HG02885 (cell line): ENCODE data around the gene CIAO2B.

Experiments used
- ATAC-seq: cut with Tn5 transposase; IDR thresholded peaks from one replicate; pipeline ENCODE4 v1.9.1; 2021; ENCODE audit warnings: mild to moderate bottlenecking; ENCODE audit not compliant: unreplicated experiment, poor library complexity

The CIAO2B gene

DNA sequence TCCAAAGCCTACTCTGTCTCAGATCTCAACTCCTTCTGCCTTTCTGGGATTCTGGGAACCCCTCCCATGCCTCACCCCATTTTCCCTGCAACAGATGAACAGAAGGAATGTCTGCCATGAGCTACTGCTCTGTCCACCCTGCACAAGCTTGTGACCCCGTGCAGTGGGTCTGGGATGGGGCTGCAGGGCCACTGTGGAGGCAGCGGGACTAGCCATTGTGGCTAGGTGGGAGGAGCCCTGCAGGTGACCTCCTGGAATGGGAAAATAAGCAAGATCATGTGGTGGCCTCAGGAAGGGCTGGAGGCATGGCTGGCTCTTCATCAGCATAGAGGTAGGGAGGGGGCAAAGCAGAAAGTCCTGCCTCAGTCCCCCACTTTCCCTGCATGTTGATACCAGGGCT is 40.1 kb downstream of the CIAO2B start:
- no peak for ATAC-seq

DNA sequence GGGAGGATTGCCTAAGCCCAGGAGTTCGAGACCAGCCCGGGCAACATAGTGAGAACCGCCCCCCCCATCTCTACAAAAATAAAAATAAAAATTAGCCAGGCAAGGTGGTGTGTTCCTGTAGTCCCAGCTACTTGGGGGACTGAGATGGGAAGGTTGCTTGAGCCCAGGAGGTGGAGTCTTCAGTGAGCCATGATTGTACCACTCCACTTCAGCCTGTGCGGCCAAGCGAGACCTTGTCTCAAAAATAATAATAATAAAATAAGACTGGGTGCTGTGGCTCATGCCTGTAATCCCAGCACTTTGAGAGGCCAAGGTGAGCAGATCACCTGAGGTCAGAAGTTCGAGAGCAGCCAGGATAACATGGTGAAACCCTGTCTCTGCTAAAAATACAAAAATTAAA is 42.4 kb downstream of the CIAO2B start:
- no peak for ATAC-seq

DNA sequence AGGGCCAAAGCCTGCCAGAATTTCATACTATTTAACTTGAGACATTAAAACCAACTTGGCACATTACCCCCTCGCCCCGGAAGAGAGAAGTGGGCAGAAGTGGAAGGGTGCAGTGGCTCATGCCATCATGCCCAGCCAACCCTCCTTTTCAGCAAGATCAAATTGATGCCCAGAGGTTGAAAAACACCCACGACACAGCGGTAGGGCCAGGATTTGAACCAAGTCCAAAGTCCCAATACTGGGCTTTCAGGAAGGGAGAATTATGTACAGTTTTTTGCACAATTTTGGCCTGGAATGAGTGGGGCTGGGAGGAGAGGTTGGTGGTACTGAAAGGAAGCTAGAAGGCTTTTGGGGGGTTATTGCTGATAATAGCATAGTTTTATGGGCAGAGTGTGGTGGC is 42.8 kb downstream of the CIAO2B start:
- no peak for ATAC-seq

DNA sequence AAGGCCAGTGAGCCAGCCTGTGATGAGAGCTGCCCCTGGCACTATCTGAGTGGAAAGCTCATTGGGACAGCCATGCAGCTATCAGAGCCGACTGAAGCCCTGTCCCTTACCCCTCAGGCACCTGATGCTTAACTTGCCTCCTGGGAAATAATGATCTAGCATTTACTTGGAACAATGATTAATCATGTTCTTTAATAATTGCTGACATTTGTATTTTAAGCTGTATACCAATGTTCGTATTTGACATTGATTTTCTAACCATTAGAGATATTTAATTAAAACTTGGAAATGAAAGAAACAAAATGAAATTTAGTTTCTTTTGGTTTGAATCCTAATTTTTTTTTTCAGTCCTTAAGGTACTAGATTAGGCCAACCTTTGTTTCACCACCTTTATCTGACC is 43.4 kb downstream of the CIAO2B start:
- ATAC-seq, result no peak

DNA sequence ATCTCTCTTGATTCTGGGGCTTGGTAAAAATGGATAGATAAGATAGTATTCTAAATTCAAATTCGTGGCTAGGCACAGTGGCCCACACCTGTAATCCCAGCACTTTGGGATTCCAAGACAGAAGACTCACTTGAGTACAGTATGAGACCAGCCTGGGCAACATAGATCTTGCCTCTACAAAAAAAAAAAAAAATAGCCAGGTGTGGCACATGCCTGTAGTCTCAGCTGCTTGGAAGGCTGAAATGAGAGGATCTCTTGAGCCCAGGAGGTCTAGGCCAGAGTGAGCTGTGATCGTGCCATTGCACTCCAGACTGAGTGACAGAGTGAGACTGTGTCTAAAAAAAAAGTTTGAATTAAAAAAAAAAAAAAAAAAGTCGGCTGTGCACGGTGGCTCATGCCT is 44.6 kb downstream of the CIAO2B start:
- ATAC-seq, result no peak

DNA sequence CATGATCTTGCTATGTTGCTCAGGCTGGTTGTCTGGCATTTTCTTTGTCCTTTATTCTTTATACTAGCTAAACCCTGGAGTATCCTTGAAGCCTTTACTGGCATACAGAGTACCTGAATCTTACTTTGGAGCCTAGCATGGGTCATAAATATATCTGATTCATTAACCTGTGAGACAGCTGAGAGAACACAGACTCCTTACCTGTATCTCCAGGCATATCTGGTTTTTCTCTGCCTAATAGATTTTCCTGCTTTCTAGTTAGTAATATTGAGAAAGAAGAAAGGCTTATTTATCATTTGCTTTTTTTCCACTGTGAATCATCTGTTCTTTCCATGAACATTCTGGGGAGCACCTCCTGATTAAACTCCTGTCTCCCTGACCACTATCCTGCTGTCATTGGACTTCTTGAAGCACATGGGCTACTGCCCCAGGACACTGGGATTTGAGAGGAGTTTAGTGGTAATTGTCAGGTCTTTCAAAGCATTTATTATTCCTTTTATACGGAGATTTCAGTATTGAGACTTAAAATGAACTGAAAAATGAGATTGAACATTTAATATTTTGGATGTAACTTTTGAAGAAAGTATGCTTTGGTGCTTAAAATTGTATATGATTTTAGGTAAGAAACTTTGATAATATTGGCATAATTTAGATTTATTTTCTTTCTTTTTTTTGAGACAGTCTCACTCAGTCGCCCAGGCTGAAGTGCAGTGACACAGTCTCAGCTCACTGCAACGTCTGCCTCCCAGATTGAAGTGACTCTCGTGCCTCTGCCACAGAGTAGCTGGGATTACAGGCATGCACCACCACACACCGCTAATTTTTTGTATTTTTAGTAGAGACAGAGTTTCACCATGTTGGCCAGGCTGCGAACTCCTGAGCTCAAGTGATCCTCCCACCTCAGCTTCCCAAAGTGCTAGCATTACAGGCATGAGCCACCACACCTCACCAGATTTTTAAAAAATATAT is 45.3 kb downstream of the CIAO2B start:
- ATAC-seq, result no peak

DNA sequence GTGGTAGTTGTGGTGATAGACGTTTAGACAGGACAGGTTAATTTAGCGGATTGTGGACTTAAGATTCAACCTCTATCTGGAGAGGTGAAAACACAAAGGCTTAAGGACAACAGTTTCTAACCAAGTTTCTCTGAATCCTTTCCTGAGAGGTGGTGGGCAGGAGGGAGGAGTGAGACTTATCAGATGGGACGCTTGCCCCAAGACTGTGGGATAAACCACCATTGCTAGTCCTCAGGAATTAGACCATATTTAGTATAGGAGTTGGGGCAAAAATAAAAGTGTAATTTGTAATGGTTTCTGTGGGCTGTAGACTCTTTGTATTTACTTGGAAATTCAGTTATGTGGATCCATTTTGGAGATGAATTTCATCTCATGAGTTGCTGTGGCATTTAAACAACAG is 47.3 kb downstream of the CIAO2B start:
- no peak for ATAC-seq

DNA sequence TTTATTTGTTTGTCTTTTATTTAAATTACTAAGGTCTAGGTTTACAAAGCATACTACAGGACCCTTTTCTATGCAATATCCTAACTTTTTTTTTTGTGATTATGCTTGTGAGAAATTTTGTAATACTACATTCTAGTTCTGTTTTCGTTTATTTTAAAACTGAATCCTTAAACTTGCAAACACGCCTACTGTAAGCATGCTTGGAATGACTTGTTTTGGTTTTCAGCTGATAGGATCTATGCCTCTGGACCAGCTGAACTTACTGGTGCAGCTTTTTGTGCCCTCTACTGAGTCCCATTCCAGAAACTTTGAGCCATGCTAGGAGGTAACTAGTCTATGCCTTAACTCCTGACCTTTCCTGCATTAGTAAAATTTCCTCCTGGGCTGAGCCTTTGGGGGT is 47.9 kb downstream of the CIAO2B start:
- no peak for ATAC-seq

DNA sequence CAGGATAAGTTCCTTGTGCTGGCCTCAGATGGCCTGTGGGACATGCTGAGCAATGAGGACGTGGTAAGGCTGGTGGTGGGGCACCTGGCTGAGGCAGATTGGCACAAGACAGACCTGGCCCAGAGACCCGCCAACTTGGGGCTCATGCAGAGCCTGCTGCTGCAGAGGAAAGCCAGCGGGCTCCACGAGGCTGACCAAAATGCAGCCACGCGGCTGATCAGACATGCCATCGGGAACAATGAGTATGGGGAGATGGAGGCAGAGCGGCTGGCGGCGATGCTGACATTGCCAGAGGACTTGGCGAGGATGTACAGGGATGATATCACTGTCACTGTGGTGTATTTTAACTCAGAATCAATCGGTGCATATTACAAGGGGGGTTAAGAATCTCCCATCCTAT is 48.7 kb downstream of the CIAO2B start:
- ATAC-seq, result no peak

DNA sequence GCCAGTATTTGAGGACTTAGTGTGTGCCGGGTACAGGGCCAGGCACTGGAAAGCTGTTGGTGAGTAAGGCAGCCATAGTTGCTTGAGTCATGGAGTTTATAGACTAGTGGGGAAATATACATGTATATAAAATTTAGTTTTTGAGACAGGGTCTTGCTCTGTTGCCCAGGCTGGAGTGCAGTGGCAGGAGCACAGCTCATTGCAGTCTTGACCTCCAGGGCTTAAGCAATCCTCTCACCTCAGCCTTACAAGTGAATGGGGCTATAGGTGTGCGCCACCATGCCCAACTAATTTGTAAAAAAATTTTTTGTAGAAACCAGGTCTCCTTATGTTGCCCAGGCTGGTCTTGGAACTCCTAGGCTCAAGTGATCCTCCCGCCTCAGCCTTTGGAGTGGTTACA is 51.5 kb downstream of the CIAO2B start:
- ATAC-seq, result no peak
